Testis (tissue), 3 donors: Measurements from ENCODE around the gene TSR1. TPM values are rescaled to one million over a fixed set of nuclear protein-coding genes. Genes with fewer than 3 reads are reported as not detected.

Source experiments
- DNase-seq: peaks from one replicate; pipeline ENCODE4 v3.0.0-alpha.2; 2019
- H3K27ac ChIP-seq, 2 donors: fragments of 200-600 bp; sonication (generic); one replicate each; pipeline ENCODE4 v1.5.1; 2019
- H3K27me3 ChIP-seq: fragments of 200-600 bp; sonication (generic); one replicate; pipeline ENCODE4 v1.5.1; 2019
- H3K36me3 ChIP-seq: fragments of 200-600 bp; sonication (generic); one replicate; pipeline ENCODE4 v1.5.1; 2017; ENCODE audit warnings: low read depth; ENCODE audit errors: missing control alignments
- H3K4me1 ChIP-seq: fragments of 200-600 bp; sonication (generic); one replicate; pipeline ENCODE4 v1.5.1; 2019
- H3K4me3 ChIP-seq, 2 donors: fragments of 200-600 bp; sonication (generic); one replicate each; pipeline ENCODE4 v1.5.1; 2017 to 2019
- H3K9me3 ChIP-seq: fragments of 200-600 bp; sonication (generic); one replicate; pipeline ENCODE4 v1.5.1; 2017
- CTCF ChIP-seq, 3 experiments: fragments of 450-650 bp in 2 of 3; fragments of 200-600 bp in 1 of 3; sonication (generic) in 1 of 3; IDR thresholded peaks; one replicate each; pipeline ENCODE4 v1.5.1; 2016 to 2019; ENCODE audit warnings: antibody characterized with exemption in 3 of 3, mild to moderate bottlenecking in 2 of 3, moderate library complexity in 1 of 3
- POLR2A ChIP-seq: fragments of 450-650 bp; IDR thresholded peaks from one replicate; pipeline ENCODE4 v1.6.1; 2017; ENCODE audit warnings: antibody characterized with exemption, mild to moderate bottlenecking, moderate library complexity
- WGBS, 2 donors: methylation state at CpG; one replicate each; pipeline ENCODE4 v1.1.5; 2018; 5-methylcytosine and 5-hydroxymethylcytosine counted together
- intact Hi-C: fragments of 100-400 bp; cut with DNase I; formaldehyde crosslinking; loops from one replicate; pipeline ENCODE4 v1.15.1; 2023; ENCODE audit warnings: low total_unique reads
- polyA plus RNA-seq: library from polyadenylated mRNA; stranded (reverse); fragments of 350-450 nt; fragmentation: Illumina TruSeq; extraction: RNeasy Lipid Tissue Mini Kit (QIAGEN cat#74804); gene quantifications from one replicate; pipeline ENCODE4 v1.2.3, GENCODE V29; 2014; ENCODE audit warnings: low read depth, low replicate concordance; ENCODE audit not compliant: insufficient read depth
- total RNA-seq, 2 donors: library from RNA; depleted of rRNA; stranded (reverse); fragments of >200 nt; gene quantifications; one replicate each; pipeline ENCODE4 v1.2.3, GENCODE V29; 2016

Gene TSR1
- total and polyA plus RNA-seq, 3 donors from 2014 or later, result 39.2 to 56.2 (median 48.9) TPM

- no peak overlapping the region for H3K27ac ChIP-seq
- TF ChIP-seq CTCF (IDR thresholded peaks at IDR 0.05), result no peak
- TF ChIP-seq POLR2A, result no peak
- no peaks in the 10 kb centered on the region for H3K9me3 ChIP-seq
- H3K27me3 ChIP-seq, result no peaks in the 10 kb centered on the region
- WGBS, 2 donors, result 94 to 97% methylated on average over 18 to 20 of the region's 20 CpGs
- no peak overlapping the region for H3K4me3 ChIP-seq
- intact Hi-C loops, result no loop called here
- H3K4me1 ChIP-seq, result no peaks in the 10 kb centered on the region
- no peak for DNase-seq
- H3K36me3 ChIP-seq, result no peaks in the 10 kb centered on the region
Observed at GRCh38 chr17:2362016-2362415, 25.8 kb upstream of the TSR1 start.

GRCh38 chr17:2361010-2361760 lies 24.9 kb upstream of the TSR1 start:
- no peak for DNase-seq
- Histone ChIP-seq H3K4me3 (no peak overlapping the region), H3K27ac (no peak overlapping the region), H3K4me1 (no peaks in the 10 kb centered on the region), H3K9me3 (no peaks in the 10 kb centered on the region), H3K27me3 (no peaks in the 10 kb centered on the region), H3K36me3 (no peaks in the 10 kb centered on the region)
- TF ChIP-seq CTCF (IDR thresholded peaks at IDR 0.05) (no peak), POLR2A (no peak)
- WGBS, 2 donors, result 78 to 89% methylated on average over 16 to 21 of the region's 21 CpGs
- intact Hi-C loops, result no loop called here

- DNase-seq, result no peak
- Histone ChIP-seq H3K27me3 (no peaks in the 10 kb centered on the region), H3K36me3 (no peaks in the 10 kb centered on the region), H3K27ac (no peak overlapping the region), H3K4me1 (no peaks in the 10 kb centered on the region), H3K9me3 (no peaks in the 10 kb centered on the region), H3K4me3 (no peak overlapping the region)
- TF ChIP-seq CTCF (IDR thresholded peaks at IDR 0.05) (no peak), POLR2A (no peak)
- intact Hi-C loops, result no loop called here
- WGBS, 2 donors, result 88 to 89% methylated on average over 10 of the region's 10 CpGs
Observed at GRCh38 chr17:2357931-2358434, 21.7 kb upstream of the TSR1 start.

GRCh38 chr17:2357237-2357636 lies 21.0 kb upstream of the TSR1 start:
- no peak overlapping the region for H3K4me3 ChIP-seq
- intact Hi-C loops, result no loop called here
- H3K27ac ChIP-seq, result no peak overlapping the region
- H3K27me3 ChIP-seq, result no peaks in the 10 kb centered on the region
- no peak for DNase-seq
- TF ChIP-seq CTCF (IDR thresholded peaks at IDR 0.05) (no peak), POLR2A (no peak)
- WGBS, 2 donors, result 96% methylated on average over 4 of the region's 4 CpGs
- no peaks in the 10 kb centered on the region for H3K9me3 ChIP-seq
- no peaks in the 10 kb centered on the region for H3K4me1 ChIP-seq
- no peaks in the 10 kb centered on the region for H3K36me3 ChIP-seq

GRCh38 chr17:2354311-2354710 lies 18.1 kb upstream of the TSR1 start:
- intact Hi-C loops, result loop anchor here (5.0 kb wide), 1 partner anchor 302 kb away; no protein-coding TSS in a partner anchor

More at GRCh38 chr17:2354311-2354710, 18.1 kb upstream of the TSR1 start:
- DNase-seq, result no peak
- Histone ChIP-seq H3K9me3 (no peaks in the 10 kb centered on the region), H3K36me3 (no peaks in the 10 kb centered on the region), H3K4me3 (no peak overlapping the region), H3K4me1 (no peaks in the 10 kb centered on the region), H3K27ac (no peak overlapping the region), H3K27me3 (no peaks in the 10 kb centered on the region)
- WGBS, 2 donors, result 79 to 86% methylated on average over 8 of the region's 8 CpGs
- TF ChIP-seq POLR2A, result no peak
- TF ChIP-seq CTCF (IDR thresholded peaks at IDR 0.05), result no peak
